GM23248 (cell line): ENCODE measurements around the gene DNAL4. TPM values are rescaled to one million over a fixed set of nuclear protein-coding genes. Genes with fewer than 3 reads are reported as not detected.
A peak's percentile ranks its signal among the peaks of the same experiment; 100 is the strongest.

ENCODE experiments used
- DNase-seq: peaks from one replicate; pipeline ENCODE4 v3.0.0-alpha.2; 2015
- H2AFZ ChIP-seq: fragments of 200-600 bp; sonication (generic); 2 replicates; pipeline ENCODE4 v1.6.1; 2016; ENCODE audit warnings: antibody characterized with exemption
- H3F3A ChIP-seq: fragments of 200-600 bp; sonication (generic); 2 replicates; pipeline ENCODE4 v1.6.1; 2016; ENCODE audit warnings: mild to moderate bottlenecking, antibody characterized with exemption, mixed run types; ENCODE audit not compliant: insufficient read depth
- H3K27ac ChIP-seq: fragments of 200-600 bp; sonication (generic); 2 replicates; pipeline ENCODE4 v1.5.1; 2016; ENCODE audit warnings: mild to moderate bottlenecking
- H3K27me3 ChIP-seq: fragments of 200-600 bp; sonication (generic); replicated peaks from 2 replicates; pipeline ENCODE4 v1.6.1; 2016; ENCODE audit warnings: mild to moderate bottlenecking; ENCODE audit not compliant: insufficient read depth
- H3K36me3 ChIP-seq: fragments of 200-600 bp; sonication (generic); 2 replicates; pipeline ENCODE4 v1.6.1; 2016; ENCODE audit warnings: low read depth, mild to moderate bottlenecking
- H3K4me1 ChIP-seq: fragments of 200-600 bp; sonication (generic); 2 replicates; pipeline ENCODE4 v1.6.1; 2016; ENCODE audit warnings: mild to moderate bottlenecking; ENCODE audit not compliant: insufficient read depth
- H3K4me2 ChIP-seq: fragments of 200-600 bp; sonication (generic); one replicate; pipeline ENCODE4 v1.6.1; 2016; ENCODE audit warnings: mild to moderate bottlenecking; ENCODE audit not compliant: unreplicated experiment
- H3K4me3 ChIP-seq: fragments of 200-600 bp; sonication (generic); 2 replicates; pipeline ENCODE4 v1.5.1; 2016; ENCODE audit warnings: mild to moderate bottlenecking
- H3K79me2 ChIP-seq: fragments of 200-600 bp; sonication (generic); 2 replicates; pipeline ENCODE4 v1.6.1; 2016; ENCODE audit warnings: mild to moderate bottlenecking; ENCODE audit not compliant: insufficient read depth
- H3K9ac ChIP-seq: fragments of 200-600 bp; sonication (generic); 2 replicates; pipeline ENCODE4 v1.6.1; 2016; ENCODE audit warnings: mild to moderate bottlenecking
- H3K9me2 ChIP-seq: fragments of 200-600 bp; sonication (generic); 2 replicates; pipeline ENCODE4 v1.6.1; 2016; ENCODE audit warnings: mixed run types, mild to moderate bottlenecking, moderate library complexity; ENCODE audit not compliant: insufficient read depth
- H3K9me3 ChIP-seq: fragments of 200-600 bp; sonication (generic); one replicate; pipeline ENCODE4 v1.6.1; 2017; ENCODE audit warnings: low read depth
- H4K20me1 ChIP-seq: fragments of 200-600 bp; sonication (generic); 2 replicates; pipeline ENCODE4 v1.6.0; 2016; ENCODE audit not compliant: insufficient read depth
- EZH2 ChIP-seq: fragments of 200-600 bp; sonication (generic); IDR thresholded peaks from 2 replicates; pipeline ENCODE4 v1.6.1; 2018; ENCODE audit warnings: antibody characterized with exemption, mild to moderate bottlenecking; ENCODE audit not compliant: insufficient read depth, poor library complexity, severe bottlenecking
- EZH2phosphoT487 ChIP-seq: fragments of 200-600 bp; sonication (generic); IDR thresholded peaks from 2 replicates; pipeline ENCODE4 v1.6.1; 2018; ENCODE audit warnings: antibody characterized with exemption, moderate library complexity, mild to moderate bottlenecking, low read depth; ENCODE audit not compliant: insufficient read depth
- WGBS, 2 experiments: methylation state at CpG; one replicate each; pipeline ENCODE4 v1.1.6; 2015 to 2017; ENCODE audit warnings: low lambda C conversion rate in 2 of 2, low coverage in 1 of 2; ENCODE audit errors: missing lambda C conversion rate in 2 of 2; 5-methylcytosine and 5-hydroxymethylcytosine counted together
- in situ Hi-C: fragments of 300-500 bp; cut with MboI; formaldehyde crosslinking; loops from 2 replicates; pipeline ENCODE4 v1.15.0; 2020
- polyA plus RNA-seq: library from polyadenylated mRNA; unstranded; fragments of >200 nt; fragmentation: Nextera tagmentation; extraction: Ambion mirVana; gene quantifications from 2 replicates; pipeline ENCODE4 v1.2.1, GENCODE V29; 2016
- total RNA-seq: library from RNA; depleted of rRNA; stranded (reverse); fragments of >200 nt; shearing (Covaris generic); gene quantifications from 2 replicates; pipeline ENCODE4 v1.2.3, GENCODE V29; 2014

Gene DNAL4
- total and polyA plus RNA-seq, 2 experiments from 2014 or later: 14.2 to 18.9 TPM

GRCh38 chr22:38735465-38736256 lies 58.3 kb downstream of the DNAL4 start:
- Histone ChIP-seq H3K4me1 (peaks cover 4% of the 10 kb centered on the region), H2AFZ (no peak overlapping the region), H3K9me2 (no peaks in the 10 kb centered on the region), H3K4me2 (no peak overlapping the region), H3K27me3 (no peaks in the 10 kb centered on the region), H3K36me3 (peaks cover 16% of the 10 kb centered on the region; the same call in 1 of the 2 replicates), H3K79me2 (no peaks in the 10 kb centered on the region), H3K27ac (no peak overlapping the region), H3K9me3 (no peaks in the 10 kb centered on the region), H3K9ac (no peak overlapping the region), H4K20me1 (no peaks in the 10 kb centered on the region), H3K4me3 (no peak overlapping the region), H3F3A (peaks cover 13% of the 10 kb centered on the region)
- 84% methylated on average over 15 of the region's 15 CpGs for WGBS, 2 experiments
- in situ Hi-C loops: no loop called here
- TF ChIP-seq EZH2 (no peak), EZH2phosphoT487 (no peak)
- DNase-seq: no peak

DNA sequence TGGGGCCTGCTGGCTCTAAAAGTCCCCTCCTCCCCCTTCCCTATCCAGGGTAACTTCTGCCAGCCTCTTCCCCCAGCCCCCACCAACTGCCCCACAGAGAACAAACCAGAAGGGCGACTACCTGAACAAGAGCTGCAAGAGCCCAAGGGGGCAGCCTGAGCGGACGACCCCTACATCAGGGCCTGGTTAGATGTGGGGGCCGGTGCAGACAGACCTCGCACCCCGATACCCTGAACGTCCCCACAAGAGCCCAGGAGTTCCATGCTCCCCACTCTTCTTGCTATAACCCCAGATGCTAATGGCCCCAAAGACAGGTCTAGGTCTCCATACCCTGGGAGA lies 58.8 kb downstream of the DNAL4 start:
- peaks cover 13% of the 10 kb centered on the region for H3F3A ChIP-seq
- no peaks in the 10 kb centered on the region for H3K9me3 ChIP-seq
- no peaks in the 10 kb centered on the region for H3K9me2 ChIP-seq
- no peaks in the 10 kb centered on the region for H3K79me2 ChIP-seq
- in situ Hi-C loops: no loop called here
- TF ChIP-seq EZH2phosphoT487: no peak
- no peak for TF ChIP-seq EZH2
- peaks cover 15% of the 10 kb centered on the region; the same call in 1 of the 2 replicates for H3K36me3 ChIP-seq
- H3K9ac ChIP-seq: no peak overlapping the region
- no peak overlapping the region for H3K27ac ChIP-seq
- no peak overlapping the region for H3K4me2 ChIP-seq
- no peaks in the 10 kb centered on the region for H3K27me3 ChIP-seq
- WGBS, 2 experiments: 81 to 84% methylated on average over 6 to 7 of the region's 7 CpGs
- no peaks in the 10 kb centered on the region for H4K20me1 ChIP-seq
- no peak for DNase-seq
- peaks cover 4% of the 10 kb centered on the region for H3K4me1 ChIP-seq
- H3K4me3 ChIP-seq: no peak overlapping the region
- H2AFZ ChIP-seq: no peak overlapping the region

- H3K36me3 ChIP-seq: peaks cover 15% of the 10 kb centered on the region; the same call in 1 of the 2 replicates
- in situ Hi-C loops: no loop called here
- no peaks in the 10 kb centered on the region for H3K27me3 ChIP-seq
- no peak overlapping the region for H3K27ac ChIP-seq
- peaks cover 13% of the 10 kb centered on the region for H3F3A ChIP-seq
- H3K9ac ChIP-seq: no peak overlapping the region
- 87 to 89% methylated on average over 13 of the region's 13 CpGs for WGBS, 2 experiments
- H3K79me2 ChIP-seq: no peaks in the 10 kb centered on the region
- no peaks in the 10 kb centered on the region for H3K9me2 ChIP-seq
- no peaks in the 10 kb centered on the region for H3K9me3 ChIP-seq
- no peak overlapping the region for H3K4me3 ChIP-seq
- H2AFZ ChIP-seq: no peak overlapping the region
- no peaks in the 10 kb centered on the region for H4K20me1 ChIP-seq
- no peak for DNase-seq
- TF ChIP-seq EZH2 (no peak), EZH2phosphoT487 (no peak)
- H3K4me2 ChIP-seq: no peak overlapping the region
- peaks cover 4% of the 10 kb centered on the region for H3K4me1 ChIP-seq
Observed at GRCh38 chr22:38734421-38735100, 59.4 kb downstream of the DNAL4 start.

- no peak overlapping the region for H3K27ac ChIP-seq
- H3K9me2 ChIP-seq: no peaks in the 10 kb centered on the region
- no peaks in the 10 kb centered on the region for H3K9me3 ChIP-seq
- in situ Hi-C loops: no loop called here
- H4K20me1 ChIP-seq: no peaks in the 10 kb centered on the region
- no peak overlapping the region for H3K4me3 ChIP-seq
- DNase-seq: peak; percentile 32
- no peak overlapping the region for H3K9ac ChIP-seq
- peaks cover 12% of the 10 kb centered on the region; the same call in 1 of the 2 replicates for H3K36me3 ChIP-seq
- WGBS, 2 experiments: 53 to 61% methylated on average over 8 of the region's 8 CpGs
- no peak overlapping the region for H2AFZ ChIP-seq
- H3F3A ChIP-seq: peaks cover 13% of the 10 kb centered on the region
- H3K79me2 ChIP-seq: no peaks in the 10 kb centered on the region
- TF ChIP-seq EZH2 (no peak), EZH2phosphoT487 (no peak)
- H3K27me3 ChIP-seq: no peaks in the 10 kb centered on the region
- H3K4me1 ChIP-seq: peaks cover 4% of the 10 kb centered on the region
- no peak overlapping the region for H3K4me2 ChIP-seq
Observed at GRCh38 chr22:38733724-38734381, 60.1 kb downstream of the DNAL4 start.
